ENCODE results near the gene BBOF1.

Gene BBOF1

GRCh38 chr14:74029136-74029535, 10.0 kb downstream of the BBOF1 start:
- DNase-seq, result no peak

DNA sequence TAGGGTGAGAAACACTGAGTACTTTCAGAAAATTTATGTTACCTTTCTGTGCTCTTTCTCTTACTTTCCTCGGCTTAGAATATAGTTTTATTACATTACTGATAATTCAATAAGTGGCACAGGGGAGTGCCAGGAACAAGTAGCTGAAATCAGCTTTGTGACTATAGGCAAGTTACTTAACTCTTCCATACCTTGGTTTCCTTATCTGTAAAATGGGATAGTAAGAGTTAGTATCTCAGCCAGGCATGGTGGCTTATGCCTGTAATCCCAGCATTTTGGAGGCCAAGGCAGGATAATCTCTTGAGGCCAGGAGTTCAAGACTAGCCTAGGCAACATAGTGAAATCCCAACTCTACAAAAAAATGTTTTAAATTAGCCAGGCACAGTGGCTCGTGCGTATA, 15.4 kb downstream of the BBOF1 start:
- no peak for DNase-seq

DNA sequence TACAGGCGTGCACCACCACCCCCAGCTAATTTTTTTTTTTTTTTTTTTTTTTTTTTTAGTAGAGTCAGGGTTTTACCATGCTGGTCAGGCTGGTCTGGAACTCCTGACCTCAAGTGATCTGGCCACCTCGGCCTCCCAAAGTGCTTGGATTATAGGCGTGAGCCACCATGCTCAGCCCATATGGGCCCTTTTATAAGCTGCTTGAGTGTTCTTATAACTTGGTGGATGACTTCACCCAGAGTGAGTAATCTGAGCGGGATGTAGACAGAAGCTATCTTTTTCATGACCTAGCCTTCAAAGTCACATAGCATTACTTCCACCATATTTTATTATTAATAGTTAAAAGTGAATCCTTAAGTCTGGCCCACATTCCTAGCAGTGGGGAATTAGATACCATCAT, 16.4 kb downstream of the BBOF1 start:
- no peak for DNase-seq

DNA sequence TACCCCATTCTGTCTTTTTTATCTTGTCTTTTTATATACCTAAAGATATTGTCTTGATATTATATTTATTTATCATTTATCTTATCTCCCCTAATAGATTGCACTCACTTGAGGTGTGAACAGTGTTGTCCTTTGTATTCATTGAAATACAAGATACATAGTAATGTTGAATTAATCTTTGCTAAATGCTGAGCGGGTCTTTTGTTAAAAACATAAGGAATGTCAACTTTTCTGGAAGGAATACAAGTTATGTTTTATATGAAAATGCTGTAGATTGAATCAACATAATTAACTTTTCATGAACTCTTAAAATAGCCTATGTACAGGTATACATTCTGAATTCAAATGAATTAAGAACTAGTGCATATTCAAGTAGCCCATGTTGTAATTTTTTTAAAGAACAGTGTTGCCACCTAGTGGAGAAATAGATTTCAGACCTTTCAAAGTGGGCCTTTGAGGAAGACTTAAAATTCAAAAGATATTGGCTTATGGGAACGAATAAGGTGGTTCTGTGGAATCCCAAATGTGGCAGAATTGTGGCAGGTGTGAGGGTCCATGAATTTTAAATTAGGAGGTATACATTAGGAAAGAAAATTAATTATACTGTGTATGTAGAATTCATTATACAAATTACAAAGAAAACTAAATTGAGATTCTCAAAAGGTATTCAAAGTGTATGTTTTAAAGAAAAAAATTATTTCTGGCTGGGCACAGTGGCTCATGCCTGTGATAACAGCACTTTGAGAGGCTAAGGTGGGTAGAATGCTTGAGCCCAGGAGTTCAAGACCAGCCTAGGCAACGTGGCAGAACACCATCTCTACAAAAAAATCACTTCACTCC, 19.1 kb downstream of the BBOF1 start:
- DNase-seq, result no peak

- no peak for DNase-seq
Observed at GRCh38 chr14:74042296-74042695, 23.1 kb downstream of the BBOF1 start.

GRCh38 chr14:74045522-74045921, 26.4 kb downstream of the BBOF1 start:
- no peak for DNase-seq

- DNase-seq, result no peak
Observed at GRCh38 chr14:74048281-74048680, 29.1 kb downstream of the BBOF1 start.

GRCh38 chr14:74049876-74050495, 30.8 kb downstream of the BBOF1 start:
- DNase-seq, result no peak

DNA sequence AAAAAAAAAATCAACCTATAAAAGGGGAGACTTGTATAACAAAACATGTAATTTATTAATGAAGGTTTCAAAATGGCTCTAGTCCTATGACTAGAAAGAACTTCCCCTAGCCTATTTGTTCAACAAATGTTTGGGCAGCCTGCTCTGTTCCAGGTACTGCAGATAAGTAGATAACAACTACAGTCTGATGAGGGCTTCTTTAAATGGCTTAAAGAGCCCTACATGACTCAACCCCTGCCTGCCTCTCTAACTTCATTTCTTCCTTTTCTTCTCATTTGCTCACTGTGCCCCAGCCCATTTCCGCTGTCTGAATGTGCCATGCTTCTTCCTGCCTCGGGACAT, 43.6 kb downstream of the BBOF1 start:
- no peak for DNase-seq

DNA sequence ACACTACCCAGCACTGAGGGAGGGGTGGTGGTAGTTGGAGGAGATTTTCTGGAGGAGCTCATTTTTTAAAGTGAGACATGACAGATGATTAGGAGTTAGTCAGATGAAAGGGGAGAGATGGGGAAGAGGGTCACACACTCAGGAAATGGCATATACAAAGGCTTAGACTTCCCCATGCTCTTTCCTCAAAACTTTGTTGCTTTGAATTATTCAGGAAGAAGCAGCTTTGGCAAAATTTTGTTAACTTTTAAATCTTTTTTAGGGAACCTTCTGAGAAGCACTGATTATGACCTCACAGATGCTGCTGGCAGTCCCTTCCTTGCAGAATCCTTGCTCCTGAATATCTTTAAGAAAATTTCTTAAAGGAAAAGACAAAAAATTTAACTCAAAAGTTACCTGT, 45.3 kb downstream of the BBOF1 start:
- DNase-seq, result no peak

DNA sequence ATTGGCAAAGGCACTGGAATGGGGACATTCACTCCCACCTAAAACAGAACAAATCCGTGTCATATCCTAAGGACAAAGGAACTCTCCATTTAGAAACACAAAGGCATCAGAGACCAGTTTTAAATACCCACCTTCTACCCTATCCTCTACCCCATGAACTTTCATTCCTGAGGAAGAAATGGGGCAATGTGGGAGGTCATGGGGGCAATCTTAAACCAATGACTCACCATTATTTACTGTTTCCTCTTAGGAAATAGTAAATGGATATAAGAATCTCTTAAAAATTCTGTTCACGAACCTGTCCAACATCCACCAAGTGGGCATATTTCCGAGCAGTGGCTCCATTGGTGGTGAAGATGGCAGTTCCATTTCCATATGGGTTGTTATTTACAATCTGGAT, 45.7 kb downstream of the BBOF1 start:
- DNase-seq, result no peak

GRCh38 chr14:74065746-74066575, 46.8 kb downstream of the BBOF1 start:
- DNase-seq, result no peak

- no peak for DNase-seq
Observed at GRCh38 chr14:74077401-74077800, 58.3 kb downstream of the BBOF1 start.

DNA sequence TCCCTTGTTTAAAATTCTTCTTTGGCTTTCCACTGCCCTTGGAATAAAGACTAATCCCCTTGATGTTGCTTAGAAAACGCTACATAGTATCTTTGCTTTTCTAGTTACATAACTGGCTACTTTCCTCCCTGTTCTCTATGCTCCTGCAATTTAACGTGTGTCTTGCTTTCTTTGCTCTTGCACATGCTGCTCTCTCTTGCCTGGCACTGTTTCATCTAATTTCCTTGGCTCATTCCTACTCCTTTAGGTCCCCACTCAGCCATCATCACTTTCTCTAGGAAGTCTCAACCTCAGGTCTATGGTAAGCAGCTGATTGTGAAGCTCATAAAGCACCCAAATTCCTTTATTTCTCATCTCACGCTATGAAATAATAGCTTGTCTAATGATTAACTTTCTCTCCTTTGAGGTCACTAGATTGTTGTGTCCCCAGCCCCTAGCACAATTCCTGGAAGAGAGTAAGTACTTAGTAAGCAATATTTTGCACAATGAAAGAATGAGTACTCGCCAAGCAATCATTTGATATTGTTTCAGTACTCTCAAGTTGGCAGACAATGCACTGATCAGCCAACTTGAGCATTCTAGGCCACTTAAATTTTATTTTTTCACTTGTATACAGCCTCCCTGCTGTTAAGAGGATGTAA, 61.8 kb downstream of the BBOF1 start:
- DNase-seq, result no peak

DNA sequence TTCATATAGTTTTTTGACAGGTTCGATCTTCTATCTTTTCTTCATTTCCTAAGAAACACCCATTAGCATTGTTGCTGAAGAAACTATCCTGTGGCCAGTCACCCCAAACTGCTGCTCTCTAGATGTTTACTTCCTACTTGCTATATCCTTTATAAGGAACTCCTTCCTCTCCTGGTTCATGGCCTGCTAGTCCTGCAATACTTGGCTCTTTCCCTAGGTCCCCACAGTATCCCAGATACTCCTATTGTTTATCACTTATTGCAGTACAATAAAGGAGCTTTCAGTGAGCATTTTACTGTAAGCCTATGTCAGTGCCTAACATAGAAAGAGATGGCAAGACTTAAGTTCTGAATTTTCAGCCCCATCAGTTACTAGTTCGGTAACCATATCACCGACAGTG, 62.3 kb downstream of the BBOF1 start:
- DNase-seq, result no peak

- DNase-seq, result no peak
Observed at GRCh38 chr14:74083161-74083560, 64.0 kb downstream of the BBOF1 start.

DNA sequence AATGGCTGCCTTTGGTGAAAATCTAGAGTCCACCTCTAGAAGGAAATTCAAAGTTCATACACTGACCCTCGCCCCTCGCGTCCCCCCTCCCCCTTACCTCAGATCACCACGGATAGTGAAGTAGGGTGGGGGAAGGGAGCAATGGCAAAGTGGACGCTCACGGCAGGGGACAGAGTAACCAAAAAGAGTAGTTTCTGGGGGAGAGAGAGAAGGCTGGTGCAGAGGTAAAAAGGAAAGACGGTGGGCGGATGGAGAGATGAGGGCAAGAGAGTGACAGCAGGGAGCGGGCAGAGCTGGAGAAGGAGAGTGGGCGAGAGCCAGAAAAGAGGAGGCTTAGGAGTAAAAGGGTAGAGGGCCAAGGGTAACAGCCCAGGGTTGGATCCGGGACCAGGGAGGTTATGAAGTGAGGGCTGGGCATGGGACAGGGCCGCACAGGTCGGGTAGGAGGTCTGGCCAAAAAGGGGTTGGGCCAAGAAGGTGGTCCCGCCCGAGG, 64.7 kb downstream of the BBOF1 start:
- no peak for DNase-seq

GRCh38 chr14:74084277-74085046, 65.3 kb downstream of the BBOF1 start, which contains the start of the genes ALDH6A1 and LIN52:
TSS of gene ALDH6A1 (minus strand) at chr14:74084453. CDS start at chr14:74084394, 59 bp downstream.
TSS of gene LIN52 (plus strand) at chr14:74084956. CDS start at chr14:74084975, 19 bp downstream.
- peak; percentile 94 to 100 (median 99) for DNase-seq

DNA sequence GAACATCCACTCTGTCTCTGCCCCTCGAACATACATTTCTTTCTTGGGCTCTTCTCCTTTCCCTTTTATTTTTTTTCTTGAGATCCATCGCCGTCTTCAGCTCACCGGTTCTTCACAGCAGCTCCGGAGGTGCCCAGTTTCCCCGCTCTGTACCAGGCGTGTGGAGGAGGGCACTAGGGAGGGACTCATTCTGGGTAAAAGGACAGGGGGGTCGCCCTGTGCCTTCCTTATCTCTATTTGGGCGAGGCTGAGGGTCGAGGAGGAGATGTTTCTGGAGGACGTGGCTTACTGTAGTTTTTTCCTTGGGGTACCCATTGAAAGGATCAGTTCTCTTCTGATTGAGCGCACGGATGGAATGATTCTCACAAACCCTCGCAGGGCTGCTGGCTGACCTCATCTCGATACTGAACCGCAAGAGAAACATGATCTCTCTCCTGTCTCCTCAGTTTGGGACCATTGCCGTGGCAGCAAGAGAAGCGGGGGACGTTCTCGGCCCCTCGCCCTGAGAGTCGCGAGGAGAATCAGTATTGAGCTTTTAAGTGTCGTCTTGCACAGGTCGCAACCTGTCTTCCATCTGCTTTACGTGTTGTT, 66.0 kb downstream of the BBOF1 start:
- DNase-seq, result peak in 1 of 4 experiments; percentile 42

DNA sequence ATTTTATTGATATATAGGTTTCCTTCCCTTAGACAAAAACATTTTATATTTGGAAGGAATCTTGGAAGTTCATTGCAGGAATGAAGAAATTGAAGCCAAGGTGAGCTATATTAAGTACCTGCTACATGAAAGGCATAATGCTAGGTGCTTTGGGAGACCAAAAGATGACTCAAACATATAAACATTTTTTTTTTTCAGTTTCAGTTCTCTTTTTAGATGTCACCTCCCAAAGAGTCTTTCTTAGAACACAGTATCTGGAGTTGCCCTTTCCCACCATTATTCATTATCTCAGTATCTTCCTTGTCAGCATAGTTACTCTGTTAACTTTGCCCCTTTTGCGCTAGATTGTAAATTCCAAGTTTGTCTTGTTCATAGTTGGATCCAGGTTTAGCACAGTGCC, 66.7 kb downstream of the BBOF1 start:
- DNase-seq, result no peak

- no peak for DNase-seq
Observed at GRCh38 chr14:74089251-74090020, 70.3 kb downstream of the BBOF1 start.

Measured in activated naive CD4-positive, alpha-beta T cell (primary cell).